HCT116 (cell line): ENCODE measurements around the gene EVL. TPM values are rescaled to one million over a fixed set of nuclear protein-coding genes. Genes with fewer than 3 reads are reported as not detected.

Source experiments
- ATAC-seq: fragments of 200-7000 bp; cut with Tn5 transposase; 2 replicates; pipeline ENCODE4 v1.9.1; 2020; ENCODE audit warnings: mild to moderate bottlenecking, moderate library complexity
- BruUV-seq: library from RNA; stranded (reverse); fragments of 400-500 nt; replicated peaks from 2 replicates; lab custom pipeline; 2021; lab: Mats Ljungman, UMichigan
- CTCF ChIA-PET: fragments of 300-600 bp; sonication (Branson Sonifier 250); formaldehyde crosslinking; loops from one replicate; lab custom pipeline; 2021; ENCODE audit warnings: antibody characterized with exemption; lab: Charles Lee
- POLR2A ChIA-PET: fragments of 300-600, 350-600 bp; sonication (Branson Sonifier 250); formaldehyde crosslinking; loops from one replicate; lab custom pipeline; 2021; ENCODE audit warnings: antibody characterized with exemption; lab: Charles Lee
- RAD21 ChIA-PET, 2 experiments: fragments of 300-600 bp; sonication (Branson Sonifier 250); formaldehyde crosslinking; loops; one replicate each; lab custom pipeline; 2023; ENCODE audit warnings: low total read pairs in 2 of 2; ENCODE audit not compliant: uncharacterized antibody in 2 of 2, unreplicated experiment in 2 of 2, low non-redundant PET in 1 of 2; lab: Charles Lee
- DNase-seq: peaks from one replicate; pipeline ENCODE4 v3.0.0-alpha.2; 2010; ENCODE audit warnings: low read depth, low spot score
- H2AFZ ChIP-seq: fragments of 200-600 bp; shearing (Covaris generic), sonication (generic); 2 replicates; pipeline ENCODE4 v1.6.1; 2017; ENCODE audit warnings: low read depth, mixed run types, mixed read lengths, antibody characterized with exemption, low read length; ENCODE audit not compliant: poor library complexity, severe bottlenecking
- H3K27ac ChIP-seq: 2 replicates; pipeline ENCODE4 v1.5.1; 2012; ENCODE audit warnings: low read depth, low read length
- H3K27me3 ChIP-seq: fragments of 200-600 bp; sonication (generic); 2 replicates; pipeline ENCODE4 v1.6.1; 2016; ENCODE audit warnings: mixed run types, low read length, mixed read lengths; ENCODE audit not compliant: insufficient read depth
- H3K36me3 ChIP-seq, 2 experiments: fragments of 200-500 bp in 1 of 2; fragments of 200-600 bp in 1 of 2; sonication (Bioruptor generic) in 1 of 2; sonication (generic) in 1 of 2; 2 replicates each; pipeline versions ENCODE4 v1.5.1 to v1.6.1; 2014 to 2016; ENCODE audit warnings: low read length in 2 of 2, inconsistent platforms in 1 of 2, mixed read lengths in 1 of 2, mixed run types in 1 of 2; ENCODE audit not compliant: insufficient read depth in 2 of 2, control insufficient read depth in 1 of 2
- H3K4me1 ChIP-seq, 2 experiments: fragments of 200-600 bp in 1 of 2; sonication (generic) in 1 of 2; 2 replicates each; pipeline versions ENCODE4 v1.5.1 to v1.6.1; 2012 to 2017; ENCODE audit warnings: low read length in 2 of 2, inconsistent platforms in 1 of 2, mild to moderate bottlenecking in 1 of 2, mixed read lengths in 1 of 2, mixed run types in 1 of 2, moderate library complexity in 1 of 2; ENCODE audit not compliant: insufficient read depth in 2 of 2, control insufficient read depth in 1 of 2
- H3K4me2 ChIP-seq: fragments of 200-600 bp; sonication (generic); 2 replicates; pipeline ENCODE4 v1.6.1; 2017; ENCODE audit warnings: mixed run types, low read length, mixed read lengths
- H3K4me3 ChIP-seq, 2 experiments: fragments of 200-600 bp in 1 of 2; sonication (generic) in 1 of 2; replicated peaks in 1 of 2; 2 replicates each; pipeline ENCODE4 v1.5.1; 2011 to 2016; ENCODE audit warnings: low read length in 2 of 2, control low read depth in 1 of 2, low read depth in 1 of 2, mild to moderate bottlenecking in 1 of 2, mixed read lengths in 1 of 2, mixed run types in 1 of 2
- H3K79me2 ChIP-seq: fragments of 200-600 bp; sonication (generic); 2 replicates; pipeline ENCODE4 v1.6.1; 2017; ENCODE audit warnings: mild to moderate bottlenecking, mixed run types, low read length, moderate library complexity, mixed read lengths; ENCODE audit not compliant: insufficient read depth
- H3K9ac ChIP-seq: fragments of 200-600 bp; sonication (generic); 2 replicates; pipeline ENCODE4 v1.6.1; 2016; ENCODE audit warnings: low read length, mixed read lengths
- H3K9me2 ChIP-seq: fragments of 200-600 bp; sonication (generic), shearing (Covaris generic); 2 replicates; pipeline ENCODE4 v1.6.1; 2017; ENCODE audit warnings: mixed run types, mild to moderate bottlenecking, moderate library complexity; ENCODE audit not compliant: insufficient read depth
- H3K9me3 ChIP-seq, 2 experiments: fragments of 200-500 bp in 1 of 2; fragments of 200-600 bp in 1 of 2; sonication (Bioruptor generic) in 1 of 2; sonication (generic) in 1 of 2; 2 replicates each; pipeline ENCODE4 v1.6.1; 2014 to 2017; ENCODE audit warnings: low read length in 2 of 2, mixed read lengths in 2 of 2, inconsistent platforms in 1 of 2, low read depth in 1 of 2, mild to moderate bottlenecking in 1 of 2, mixed run types in 1 of 2, moderate library complexity in 1 of 2; ENCODE audit not compliant: control insufficient read depth in 1 of 2, insufficient read depth in 1 of 2
- H4K20me1 ChIP-seq: fragments of 200-600 bp; sonication (generic), shearing (Covaris generic); 2 replicates; pipeline ENCODE4 v1.6.1; 2017; ENCODE audit warnings: mixed run types, mild to moderate bottlenecking, moderate library complexity; ENCODE audit not compliant: insufficient read depth
- CEBPB ChIP-seq: IDR thresholded peaks from 2 replicates; pipeline ENCODE4 v1.6.1; 2012; ENCODE audit warnings: low read depth
- EGR1 ChIP-seq: IDR thresholded peaks from 2 replicates; pipeline ENCODE4 v1.6.1; 2012; ENCODE audit warnings: low read depth
- ELF1 ChIP-seq: IDR thresholded peaks from 2 replicates; pipeline ENCODE4 v1.6.1; 2012; ENCODE audit warnings: low read depth, borderline replicate concordance
- EZH2 ChIP-seq: fragments of 200-600 bp; sonication (generic); IDR thresholded peaks from 2 replicates; pipeline ENCODE4 v1.6.1; 2017; ENCODE audit warnings: antibody characterized with exemption, mixed run types
- EZH2phosphoT487 ChIP-seq: fragments of 200-600 bp; IDR thresholded peaks from 2 replicates; pipeline ENCODE4 v1.6.1; 2018; ENCODE audit warnings: antibody characterized with exemption, borderline replicate concordance
- FOSL1 ChIP-seq: IDR thresholded peaks from 2 replicates; pipeline ENCODE4 v1.6.1; 2012; ENCODE audit warnings: low read depth
- JUND ChIP-seq: IDR thresholded peaks from 2 replicates; pipeline ENCODE4 v1.6.1; 2012
- RAD21 ChIP-seq: IDR thresholded peaks from 2 replicates; pipeline ENCODE4 v1.6.1; 2012; ENCODE audit warnings: low read depth, mild to moderate bottlenecking
- SIN3A ChIP-seq: IDR thresholded peaks from 2 replicates; pipeline ENCODE4 v1.6.1; 2012; ENCODE audit warnings: low read depth
- SP1 ChIP-seq: IDR thresholded peaks from 2 replicates; pipeline ENCODE4 v1.6.1; 2012; ENCODE audit warnings: low read depth
- YY1 ChIP-seq: IDR thresholded peaks from 2 replicates; pipeline ENCODE4 v1.6.1; 2011; ENCODE audit warnings: low read length, low read depth, moderate library complexity, mild to moderate bottlenecking; ENCODE audit not compliant: insufficient replicate concordance; ENCODE audit errors: extremely low read depth
- ZNF274 ChIP-seq: fragments of 200-500 bp; sonication (Bioruptor generic); IDR thresholded peaks from 2 replicates; pipeline ENCODE4 v1.6.1; 2014; ENCODE audit warnings: mild to moderate bottlenecking, low read depth, low read length, inconsistent platforms
- intact Hi-C: fragments of 100-400 bp; cut with micrococcal nuclease; formaldehyde crosslinking; loops from 2 replicates; pipeline ENCODE4 v1.10.0; 2022
- total RNA-seq: library from RNA; stranded (reverse); gene quantifications from one replicate; pipeline ENCODE4 v1.2.1, GENCODE V29; 2021; ENCODE audit not compliant: unreplicated experiment
- TF ChIP-seq, protein P1 (sequence below): IDR thresholded peaks from 2 replicates; pipeline ENCODE4 v1.6.1; 2012; ENCODE audit warnings: low read depth
- TF ChIP-seq, protein P2 (sequence below): IDR thresholded peaks from 2 replicates; pipeline ENCODE4 v1.6.1; 2012
- TF ChIP-seq, protein P3 (sequence below), 3 experiments: fragments of 200-600 bp in 1 of 3; sonication (generic) in 1 of 3; IDR thresholded peaks in 2 of 3; conservative IDR thresholded peaks in 1 of 3; 2 replicates each; pipeline ENCODE4 v1.5.1; 2012 to 2017; ENCODE audit warnings: low read depth in 2 of 3, low read length in 2 of 3, antibody characterized with exemption in 1 of 3, borderline replicate concordance in 1 of 3, control low read depth in 1 of 3, mild to moderate bottlenecking in 1 of 3, mixed read lengths in 1 of 3, mixed run types in 1 of 3, moderate library complexity in 1 of 3; ENCODE audit not compliant: insufficient read depth in 1 of 3
- TF ChIP-seq, protein P4 (sequence below): IDR thresholded peaks from 2 replicates; pipeline ENCODE4 v1.6.1; 2012

The EVL gene
- total RNA-seq, 1 experiment from 2014 or later, result 19.9 TPM

DNA sequence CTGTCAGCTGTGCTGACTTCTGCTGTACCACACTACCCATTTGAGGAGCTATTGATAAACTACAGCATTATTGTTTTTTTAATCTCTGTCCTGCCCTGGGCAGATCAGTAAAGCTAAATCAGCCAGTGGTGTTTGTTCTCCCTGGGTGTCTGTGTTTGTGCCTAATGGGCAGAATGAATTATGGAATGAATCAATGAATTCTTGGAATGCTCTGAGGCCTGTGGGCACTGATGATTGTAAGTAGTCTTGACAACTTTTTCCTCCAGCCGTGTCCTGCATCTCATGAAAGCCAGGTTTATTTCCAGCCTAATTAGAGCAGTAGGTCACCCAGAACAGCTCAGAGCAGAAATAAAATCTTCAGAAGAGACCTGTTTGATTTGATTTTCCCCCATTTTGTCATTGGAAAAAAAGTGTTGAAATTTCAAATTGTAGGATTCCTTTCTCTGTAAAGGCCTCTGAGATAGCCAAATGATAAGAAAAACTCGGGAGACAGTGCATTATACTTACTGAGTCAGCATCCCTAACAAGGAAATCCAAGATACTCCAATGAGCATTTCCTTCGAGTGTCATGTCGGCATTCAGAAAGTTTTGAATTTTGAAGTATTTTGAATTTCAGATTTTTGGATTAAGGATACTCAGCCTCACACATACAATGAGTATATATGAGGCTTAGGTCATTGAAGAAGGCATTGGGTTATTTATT, 19.4 kb upstream of the EVL start:
- ChIA-PET CTCF (no interaction called here), POLR2A (no interaction called here), RAD21 (no interaction called here)
- no peak overlapping the region for H3K27ac ChIP-seq
- no peak overlapping the region for H3K9ac ChIP-seq
- no peaks in the 10 kb centered on the region for H3K36me3 ChIP-seq
- intact Hi-C loops, result no loop called here
- H3K9me3 ChIP-seq, result no peaks in the 10 kb centered on the region
- no peaks in the 10 kb centered on the region for H3K9me2 ChIP-seq
- no peaks in the 10 kb centered on the region for H4K20me1 ChIP-seq
- no peaks in the 10 kb centered on the region for H3K79me2 ChIP-seq
- DNase-seq, result no peak
- TF ChIP-seq YY1, result no peak
- no peaks in the 10 kb centered on the region for H3K4me1 ChIP-seq
- H3K4me2 ChIP-seq, result no peak overlapping the region
- ATAC-seq, result no peak
- no peak overlapping the region for H3K4me3 ChIP-seq
- BruUV-seq, result no TSS peak
- no peaks in the 10 kb centered on the region for H3K27me3 ChIP-seq
- H2AFZ ChIP-seq, result no peak overlapping the region

DNA sequence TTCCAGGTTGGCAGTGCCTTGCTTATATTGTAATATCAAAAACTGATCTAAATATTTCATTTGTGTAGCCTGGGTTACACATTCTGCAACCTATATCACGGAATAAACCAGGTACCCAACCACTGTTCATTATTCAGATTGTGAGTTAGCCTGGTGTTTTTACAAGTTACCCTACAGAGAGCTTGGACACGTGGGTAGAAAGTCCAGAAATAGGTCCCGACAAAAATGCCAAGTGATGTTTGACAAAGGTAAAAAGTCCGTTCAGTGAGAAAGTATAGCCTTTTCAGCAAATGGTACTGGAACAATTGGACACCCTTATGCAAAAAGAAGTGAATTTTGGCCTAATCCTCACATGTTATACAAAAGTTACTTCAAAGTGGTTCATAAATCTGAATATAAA, 17.6 kb upstream of the EVL start:
- Histone ChIP-seq H4K20me1 (no peaks in the 10 kb centered on the region), H3K36me3 (no peaks in the 10 kb centered on the region), H3K4me3 (no peak overlapping the region), H3K27ac (no peak overlapping the region), H3K4me1 (no peaks in the 10 kb centered on the region), H3K9ac (no peak overlapping the region), H3K4me2 (no peak overlapping the region), H2AFZ (no peak overlapping the region), H3K9me3 (no peaks in the 10 kb centered on the region), H3K27me3 (no peaks in the 10 kb centered on the region), H3K79me2 (no peaks in the 10 kb centered on the region), H3K9me2 (no peaks in the 10 kb centered on the region)
- ATAC-seq (no peak), DNase-seq (no peak)
- ChIA-PET POLR2A (no interaction called here), RAD21 (no interaction called here), CTCF (no interaction called here)
- BruUV-seq, result no TSS peak
- intact Hi-C loops, result no loop called here
- TF ChIP-seq EZH2 (no peak), FOSL1 (no peak), JUND (no peak), ZNF274 (no peak), SIN3A (no peak), EGR1 (no peak), ELF1 (no peak), CEBPB (no peak), RAD21 (no peak), SP1 (no peak), EZH2phosphoT487 (no peak)
- TF ChIP-seq, protein P1, sequence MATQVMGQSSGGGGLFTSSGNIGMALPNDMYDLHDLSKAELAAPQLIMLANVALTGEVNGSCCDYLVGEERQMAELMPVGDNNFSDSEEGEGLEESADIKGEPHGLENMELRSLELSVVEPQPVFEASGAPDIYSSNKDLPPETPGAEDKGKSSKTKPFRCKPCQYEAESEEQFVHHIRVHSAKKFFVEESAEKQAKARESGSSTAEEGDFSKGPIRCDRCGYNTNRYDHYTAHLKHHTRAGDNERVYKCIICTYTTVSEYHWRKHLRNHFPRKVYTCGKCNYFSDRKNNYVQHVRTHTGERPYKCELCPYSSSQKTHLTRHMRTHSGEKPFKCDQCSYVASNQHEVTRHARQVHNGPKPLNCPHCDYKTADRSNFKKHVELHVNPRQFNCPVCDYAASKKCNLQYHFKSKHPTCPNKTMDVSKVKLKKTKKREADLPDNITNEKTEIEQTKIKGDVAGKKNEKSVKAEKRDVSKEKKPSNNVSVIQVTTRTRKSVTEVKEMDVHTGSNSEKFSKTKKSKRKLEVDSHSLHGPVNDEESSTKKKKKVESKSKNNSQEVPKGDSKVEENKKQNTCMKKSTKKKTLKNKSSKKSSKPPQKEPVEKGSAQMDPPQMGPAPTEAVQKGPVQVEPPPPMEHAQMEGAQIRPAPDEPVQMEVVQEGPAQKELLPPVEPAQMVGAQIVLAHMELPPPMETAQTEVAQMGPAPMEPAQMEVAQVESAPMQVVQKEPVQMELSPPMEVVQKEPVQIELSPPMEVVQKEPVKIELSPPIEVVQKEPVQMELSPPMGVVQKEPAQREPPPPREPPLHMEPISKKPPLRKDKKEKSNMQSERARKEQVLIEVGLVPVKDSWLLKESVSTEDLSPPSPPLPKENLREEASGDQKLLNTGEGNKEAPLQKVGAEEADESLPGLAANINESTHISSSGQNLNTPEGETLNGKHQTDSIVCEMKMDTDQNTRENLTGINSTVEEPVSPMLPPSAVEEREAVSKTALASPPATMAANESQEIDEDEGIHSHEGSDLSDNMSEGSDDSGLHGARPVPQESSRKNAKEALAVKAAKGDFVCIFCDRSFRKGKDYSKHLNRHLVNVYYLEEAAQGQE, result no peak
- TF ChIP-seq, protein P2, sequence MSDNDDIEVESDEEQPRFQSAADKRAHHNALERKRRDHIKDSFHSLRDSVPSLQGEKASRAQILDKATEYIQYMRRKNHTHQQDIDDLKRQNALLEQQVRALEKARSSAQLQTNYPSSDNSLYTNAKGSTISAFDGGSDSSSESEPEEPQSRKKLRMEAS, result no peak
- TF ChIP-seq, protein P3, sequence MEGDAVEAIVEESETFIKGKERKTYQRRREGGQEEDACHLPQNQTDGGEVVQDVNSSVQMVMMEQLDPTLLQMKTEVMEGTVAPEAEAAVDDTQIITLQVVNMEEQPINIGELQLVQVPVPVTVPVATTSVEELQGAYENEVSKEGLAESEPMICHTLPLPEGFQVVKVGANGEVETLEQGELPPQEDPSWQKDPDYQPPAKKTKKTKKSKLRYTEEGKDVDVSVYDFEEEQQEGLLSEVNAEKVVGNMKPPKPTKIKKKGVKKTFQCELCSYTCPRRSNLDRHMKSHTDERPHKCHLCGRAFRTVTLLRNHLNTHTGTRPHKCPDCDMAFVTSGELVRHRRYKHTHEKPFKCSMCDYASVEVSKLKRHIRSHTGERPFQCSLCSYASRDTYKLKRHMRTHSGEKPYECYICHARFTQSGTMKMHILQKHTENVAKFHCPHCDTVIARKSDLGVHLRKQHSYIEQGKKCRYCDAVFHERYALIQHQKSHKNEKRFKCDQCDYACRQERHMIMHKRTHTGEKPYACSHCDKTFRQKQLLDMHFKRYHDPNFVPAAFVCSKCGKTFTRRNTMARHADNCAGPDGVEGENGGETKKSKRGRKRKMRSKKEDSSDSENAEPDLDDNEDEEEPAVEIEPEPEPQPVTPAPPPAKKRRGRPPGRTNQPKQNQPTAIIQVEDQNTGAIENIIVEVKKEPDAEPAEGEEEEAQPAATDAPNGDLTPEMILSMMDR (IDR thresholded peaks at IDR 0.05 in 2 of 3, conservative IDR thresholded peaks at IDR 0.05 in 1 of 3; ENCODE audit: borderline replicate concordance in 1 of 3, insufficient read depth in 1 of 3, low read depth in 2 of 3, low read length in 2 of 3), result no peak
- TF ChIP-seq, protein P4, sequence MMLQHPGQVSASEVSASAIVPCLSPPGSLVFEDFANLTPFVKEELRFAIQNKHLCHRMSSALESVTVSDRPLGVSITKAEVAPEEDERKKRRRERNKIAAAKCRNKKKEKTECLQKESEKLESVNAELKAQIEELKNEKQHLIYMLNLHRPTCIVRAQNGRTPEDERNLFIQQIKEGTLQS, result no peak
